ENCODE results near the gene CTIF. TPM values are rescaled to one million over a fixed set of nuclear protein-coding genes. Genes with fewer than 3 reads are reported as not detected.

Gene CTIF
- total RNA-seq, 1 donor from 2014 or later = 26.4 TPM

DNA sequence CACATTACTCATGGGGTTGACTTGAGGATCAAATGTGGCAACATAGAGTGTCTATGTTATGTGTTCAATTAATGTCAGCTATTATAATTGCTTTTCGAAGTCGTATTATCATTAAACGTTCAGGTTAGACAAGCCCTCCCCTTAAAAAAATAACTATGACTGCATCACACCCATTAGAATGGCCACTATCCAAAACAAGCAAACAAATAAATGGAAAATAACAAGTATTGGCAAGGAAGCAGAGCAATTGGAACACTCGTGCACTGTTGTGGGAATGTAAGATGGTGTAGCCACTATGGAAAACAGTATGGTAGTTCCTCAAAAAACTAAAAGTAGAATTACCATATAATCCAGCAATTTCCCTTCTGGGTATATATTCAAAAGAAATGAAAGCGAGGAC is 10.0 kb upstream of the CTIF start:
- H3K4me1 Mint-ChIP-seq (ENCODE audit: low read depth) = no peaks in the 10 kb centered on the region
- no peak for TF ChIP-seq CTCF (IDR thresholded peaks at IDR 0.05; ENCODE audit: unreplicated experiment)
- no peak overlapping the region for H3K4me3 Mint-ChIP-seq (ENCODE audit: low read depth)
- no peak for DNase-seq (ENCODE audit: low spot score, unreplicated experiment)
- peaks cover 12% of the 10 kb centered on the region for H3K27me3 Mint-ChIP-seq
- H3K27ac Mint-ChIP-seq = no peak overlapping the region
- no peaks in the 10 kb centered on the region for H3K36me3 Mint-ChIP-seq (ENCODE audit: insufficient read depth)
- no peaks in the 10 kb centered on the region for H3K9me3 Mint-ChIP-seq (ENCODE audit: low read depth)

DNA sequence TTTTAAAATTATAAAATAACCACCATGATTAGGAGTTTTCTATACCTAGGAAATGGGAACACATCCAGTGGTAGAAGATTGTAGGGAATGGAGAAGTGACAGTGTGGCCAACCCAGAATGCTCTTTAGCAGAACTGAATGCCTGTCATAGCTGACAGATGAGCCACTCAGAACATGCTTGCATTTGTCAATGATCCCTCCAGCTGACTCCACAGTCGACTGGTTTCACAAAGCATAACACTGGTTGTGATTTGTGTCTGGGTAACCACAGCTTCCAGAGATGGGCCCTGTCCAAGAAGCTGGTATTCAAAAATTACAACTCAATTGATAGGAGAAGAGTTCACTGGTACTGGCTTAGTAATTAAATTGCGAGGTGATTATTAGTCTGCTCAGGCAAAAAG is 9.0 kb upstream of the CTIF start:
- Mint-ChIP-seq H3K4me1 (ENCODE audit: low read depth) (no peaks in the 10 kb centered on the region), H3K9me3 (ENCODE audit: low read depth) (no peaks in the 10 kb centered on the region), H3K27me3 (peaks cover 12% of the 10 kb centered on the region), H3K27ac (no peak overlapping the region), H3K4me3 (ENCODE audit: low read depth) (no peak overlapping the region), H3K36me3 (ENCODE audit: insufficient read depth) (no peaks in the 10 kb centered on the region)
- DNase-seq (ENCODE audit: low spot score, unreplicated experiment) = no peak
- no peak for TF ChIP-seq CTCF (IDR thresholded peaks at IDR 0.05; ENCODE audit: unreplicated experiment)

DNA sequence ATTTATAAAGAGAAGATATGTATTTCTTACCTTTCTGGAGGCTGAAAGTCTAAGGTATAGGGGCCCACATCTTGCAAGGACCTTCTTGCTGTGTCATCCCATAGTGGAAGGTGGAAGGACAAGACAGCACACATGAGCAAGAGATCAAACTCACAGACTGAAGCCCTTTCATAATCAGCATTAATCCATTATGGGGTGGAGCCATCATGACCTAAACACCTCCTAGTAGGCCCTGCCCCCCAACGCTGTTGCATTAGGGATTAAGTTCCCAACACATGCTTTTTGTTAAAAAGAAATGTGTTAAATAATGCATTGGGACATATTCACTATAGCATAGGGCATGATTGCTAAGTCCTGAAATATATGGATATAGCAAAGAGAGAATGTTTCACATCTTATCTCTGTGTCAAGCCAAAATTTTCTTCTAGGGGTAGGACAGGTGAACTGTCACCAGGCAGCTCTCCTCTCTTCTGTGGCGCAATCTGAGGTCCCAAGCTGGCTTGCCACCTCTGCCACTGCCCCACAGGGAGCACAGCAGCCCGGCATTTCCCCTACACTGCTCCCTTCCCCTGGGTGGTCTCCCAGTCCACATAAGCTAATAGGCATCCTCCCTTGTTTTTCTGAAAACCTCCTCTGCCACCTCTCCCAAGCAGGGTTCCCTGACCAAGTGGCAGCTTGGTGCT is 8.3 kb upstream of the CTIF start:
- Mint-ChIP-seq H3K9me3 (ENCODE audit: low read depth) (no peaks in the 10 kb centered on the region), H3K27ac (no peak overlapping the region), H3K27me3 (peaks cover 11% of the 10 kb centered on the region), H3K4me1 (ENCODE audit: low read depth) (no peaks in the 10 kb centered on the region), H3K36me3 (ENCODE audit: insufficient read depth) (no peaks in the 10 kb centered on the region), H3K4me3 (ENCODE audit: low read depth) (no peak overlapping the region)
- no peak for DNase-seq (ENCODE audit: low spot score, unreplicated experiment)
- TF ChIP-seq CTCF (IDR thresholded peaks at IDR 0.05; ENCODE audit: unreplicated experiment) = no peak

DNA sequence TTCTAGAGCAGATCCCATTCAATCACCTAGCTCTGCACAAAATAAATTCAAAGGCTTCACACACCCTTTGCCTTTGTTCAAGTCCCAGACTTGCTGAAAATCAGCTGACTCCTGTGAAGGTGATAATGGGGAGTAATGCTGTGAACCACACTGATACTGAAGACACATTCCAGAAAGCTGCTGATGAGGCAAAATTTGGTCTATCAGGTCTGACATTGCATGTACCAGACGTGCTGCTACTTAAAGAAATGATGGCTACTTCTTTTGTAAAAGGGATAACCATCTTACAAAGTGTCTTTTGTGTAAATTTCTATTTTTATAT is 7.8 kb upstream of the CTIF start:
- Mint-ChIP-seq H3K4me3 (ENCODE audit: low read depth) (no peak overlapping the region), H3K9me3 (ENCODE audit: low read depth) (no peaks in the 10 kb centered on the region), H3K27ac (no peak overlapping the region), H3K36me3 (ENCODE audit: insufficient read depth) (no peaks in the 10 kb centered on the region), H3K27me3 (peaks cover 12% of the 10 kb centered on the region), H3K4me1 (ENCODE audit: low read depth) (no peaks in the 10 kb centered on the region)
- no peak for TF ChIP-seq CTCF (IDR thresholded peaks at IDR 0.05; ENCODE audit: unreplicated experiment)
- no peak for DNase-seq (ENCODE audit: low spot score, unreplicated experiment)

DNA sequence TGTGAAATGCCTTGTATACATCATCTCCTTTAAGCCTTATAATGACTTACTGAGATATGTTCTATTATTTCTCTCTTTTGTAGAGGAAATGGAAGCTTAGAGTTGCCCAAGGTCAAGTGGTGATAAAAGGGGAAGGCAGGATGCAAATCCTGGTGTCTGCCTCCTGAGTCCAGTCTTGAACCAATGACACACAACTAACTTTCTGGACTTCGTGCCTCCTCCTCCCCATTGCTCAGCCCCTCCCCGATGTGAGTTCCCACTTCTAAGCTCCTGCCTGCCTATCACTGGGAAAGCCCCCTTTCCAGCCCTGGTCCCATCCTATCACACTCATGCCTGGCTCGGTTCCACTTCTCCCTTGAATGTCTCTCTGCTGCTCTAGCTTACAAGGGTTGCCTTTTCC is 6.9 kb upstream of the CTIF start:
- H3K4me3 Mint-ChIP-seq (ENCODE audit: low read depth) = no peak overlapping the region
- DNase-seq (ENCODE audit: low spot score, unreplicated experiment) = no peak
- H3K4me1 Mint-ChIP-seq (ENCODE audit: low read depth) = no peaks in the 10 kb centered on the region
- no peak overlapping the region for H3K27ac Mint-ChIP-seq
- no peak for TF ChIP-seq CTCF (IDR thresholded peaks at IDR 0.05; ENCODE audit: unreplicated experiment)
- H3K9me3 Mint-ChIP-seq (ENCODE audit: low read depth) = no peaks in the 10 kb centered on the region
- H3K27me3 Mint-ChIP-seq = peaks cover 13% of the 10 kb centered on the region
- H3K36me3 Mint-ChIP-seq (ENCODE audit: insufficient read depth) = no peaks in the 10 kb centered on the region
